GM06990 (cell line): ENCODE data around the gene ANKS3.

Experiments
- DNase-seq: peaks from one replicate; pipeline ENCODE4 v3.0.0-alpha.2; 2011; ENCODE audit not compliant: insufficient read length; ENCODE audit errors: extremely low read depth
- H3K27me3 ChIP-seq: replicated peaks from 2 replicates; pipeline ENCODE4 v1.6.0; 2011; ENCODE audit warnings: low read length; ENCODE audit not compliant: control insufficient read depth, insufficient read depth
- H3K36me3 ChIP-seq: 2 replicates; pipeline ENCODE4 v1.5.1; 2011; ENCODE audit warnings: low read length; ENCODE audit not compliant: control insufficient read depth, insufficient read depth
- H3K4me3 ChIP-seq: replicated peaks from 2 replicates; pipeline ENCODE4 v1.5.1; 2011; ENCODE audit warnings: low read depth, mild to moderate bottlenecking, control low read depth, low read length
- TF ChIP-seq, protein P1 (sequence below): IDR thresholded peaks from 2 replicates; pipeline ENCODE4 v1.5.1; 2011; ENCODE audit warnings: low read length, control low read depth, mild to moderate bottlenecking, inconsistent platforms; ENCODE audit not compliant: insufficient read depth, poor library complexity, severe bottlenecking

ANKS3 gene

DNA sequence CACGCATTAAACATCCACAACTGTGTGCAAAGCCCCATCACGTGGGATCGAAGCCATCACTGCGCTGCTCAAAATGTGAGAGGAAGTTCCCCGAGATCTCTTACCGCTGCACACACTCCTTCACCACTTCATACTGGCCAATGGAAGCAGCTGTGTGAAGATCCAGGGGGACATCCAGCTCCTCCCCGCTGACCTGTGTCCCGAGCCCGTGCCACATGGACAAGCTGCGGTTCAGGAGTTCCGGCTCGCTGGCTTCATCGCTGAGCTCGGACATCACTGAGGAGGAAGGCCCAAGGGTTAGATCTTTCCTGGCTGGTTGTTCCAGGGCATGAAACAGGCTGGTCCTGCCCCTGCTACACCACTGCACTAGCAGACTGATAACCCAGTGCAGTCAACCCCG, 4.2 kb downstream of the ANKS3 start:
- TF ChIP-seq, protein P1, sequence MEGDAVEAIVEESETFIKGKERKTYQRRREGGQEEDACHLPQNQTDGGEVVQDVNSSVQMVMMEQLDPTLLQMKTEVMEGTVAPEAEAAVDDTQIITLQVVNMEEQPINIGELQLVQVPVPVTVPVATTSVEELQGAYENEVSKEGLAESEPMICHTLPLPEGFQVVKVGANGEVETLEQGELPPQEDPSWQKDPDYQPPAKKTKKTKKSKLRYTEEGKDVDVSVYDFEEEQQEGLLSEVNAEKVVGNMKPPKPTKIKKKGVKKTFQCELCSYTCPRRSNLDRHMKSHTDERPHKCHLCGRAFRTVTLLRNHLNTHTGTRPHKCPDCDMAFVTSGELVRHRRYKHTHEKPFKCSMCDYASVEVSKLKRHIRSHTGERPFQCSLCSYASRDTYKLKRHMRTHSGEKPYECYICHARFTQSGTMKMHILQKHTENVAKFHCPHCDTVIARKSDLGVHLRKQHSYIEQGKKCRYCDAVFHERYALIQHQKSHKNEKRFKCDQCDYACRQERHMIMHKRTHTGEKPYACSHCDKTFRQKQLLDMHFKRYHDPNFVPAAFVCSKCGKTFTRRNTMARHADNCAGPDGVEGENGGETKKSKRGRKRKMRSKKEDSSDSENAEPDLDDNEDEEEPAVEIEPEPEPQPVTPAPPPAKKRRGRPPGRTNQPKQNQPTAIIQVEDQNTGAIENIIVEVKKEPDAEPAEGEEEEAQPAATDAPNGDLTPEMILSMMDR = no peak
- Histone ChIP-seq H3K36me3 (peaks cover 8% of the 10 kb centered on the region), H3K27me3 (no peaks in the 10 kb centered on the region), H3K4me3 (no peak overlapping the region)
- DNase-seq = no peak

- Histone ChIP-seq H3K4me3 (no peak overlapping the region), H3K36me3 (peaks cover 8% of the 10 kb centered on the region), H3K27me3 (no peaks in the 10 kb centered on the region)
- no peak for DNase-seq
- TF ChIP-seq, protein P1 = no peak
Observed at GRCh38 chr16:4728676-4729075, 5.4 kb downstream of the ANKS3 start.

DNA sequence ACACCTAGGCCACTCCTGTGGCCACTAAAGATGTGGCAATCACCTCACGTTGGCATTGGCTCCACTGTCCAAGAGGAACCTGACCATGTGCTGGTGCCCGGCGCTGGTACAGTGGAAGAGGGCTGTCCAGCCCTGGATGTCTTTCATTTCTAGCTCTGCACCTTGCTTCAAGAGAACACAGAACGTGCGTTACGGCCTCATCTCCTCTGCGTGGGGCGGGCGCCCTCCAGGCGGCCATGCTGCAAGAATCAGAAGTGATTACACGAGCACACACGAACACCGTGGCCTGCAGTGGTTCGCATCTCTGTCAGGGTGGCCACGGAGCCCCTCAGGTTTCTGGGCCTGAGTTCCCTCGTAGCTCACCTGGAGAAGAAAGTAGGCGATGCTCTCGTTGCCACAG, 7.5 kb downstream of the ANKS3 start:
- H3K27me3 ChIP-seq = no peaks in the 10 kb centered on the region
- TF ChIP-seq, protein P1 = no peak
- no peak overlapping the region for H3K4me3 ChIP-seq
- H3K36me3 ChIP-seq = peaks cover 8% of the 10 kb centered on the region
- no peak for DNase-seq

DNA sequence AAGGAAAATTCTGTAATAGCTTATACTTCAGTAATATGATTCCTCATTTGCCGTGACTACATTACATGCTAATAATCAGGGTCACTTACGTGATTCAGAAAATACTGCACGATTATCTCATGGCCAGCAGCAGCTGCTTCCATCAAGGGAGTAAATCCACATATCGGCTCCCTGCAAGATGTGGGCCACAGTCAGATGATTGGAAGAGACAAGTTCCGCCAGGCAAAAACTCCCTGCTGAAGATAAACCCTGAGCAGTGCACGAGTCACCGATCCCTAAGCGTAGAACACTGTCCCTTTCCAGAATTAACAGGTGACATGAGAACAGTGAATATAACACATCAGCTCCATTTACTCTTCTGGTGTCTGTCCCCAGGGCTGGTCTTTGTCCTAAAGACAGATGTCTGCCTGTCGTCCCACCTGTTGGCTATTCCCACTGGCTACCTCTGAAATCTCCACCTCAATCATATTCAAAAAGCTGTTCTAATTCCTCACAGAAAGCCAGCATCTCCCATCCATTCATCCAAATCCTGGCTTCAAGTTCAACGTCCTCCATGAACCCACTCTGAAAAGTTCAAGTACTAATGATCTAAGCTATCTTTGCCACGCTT, 9.3 kb downstream of the ANKS3 start:
- Histone ChIP-seq H3K36me3 (peaks cover 7% of the 10 kb centered on the region), H3K27me3 (no peaks in the 10 kb centered on the region), H3K4me3 (no peak overlapping the region)
- DNase-seq = no peak
- TF ChIP-seq, protein P1 = no peak

DNA sequence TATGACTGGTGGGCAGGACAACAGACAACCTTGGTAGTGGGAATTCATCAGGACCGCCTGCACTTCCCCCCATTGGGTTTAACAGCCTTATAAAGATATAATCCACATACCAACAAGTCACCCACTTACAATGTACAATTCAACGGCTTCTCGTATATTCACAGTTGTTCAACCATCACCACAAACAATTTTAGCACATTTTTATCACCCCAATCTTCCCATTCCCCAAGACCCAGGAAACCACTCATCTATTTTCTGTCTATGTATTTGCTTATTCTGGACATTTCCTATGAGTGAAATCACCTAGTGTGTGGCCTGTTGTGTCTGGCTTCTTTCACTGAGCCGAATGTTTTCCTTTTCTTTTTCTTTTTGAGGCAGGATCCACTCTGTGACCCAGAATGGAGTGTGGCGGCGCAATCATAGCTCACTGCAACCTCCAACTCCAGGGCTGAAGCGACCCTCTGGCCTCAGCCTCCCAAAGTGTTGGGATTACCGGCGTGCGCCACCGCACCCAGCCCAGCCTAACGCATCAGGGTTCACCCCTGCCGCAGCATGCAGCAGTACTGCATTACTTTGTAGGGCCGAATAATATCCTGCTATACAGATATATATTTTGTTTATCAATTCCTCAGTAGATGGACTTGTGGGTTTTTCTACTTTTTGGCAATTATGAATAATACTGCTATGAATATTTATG, 10.9 kb downstream of the ANKS3 start:
- no peaks in the 10 kb centered on the region for H3K27me3 ChIP-seq
- no peak overlapping the region for H3K4me3 ChIP-seq
- DNase-seq = no peak
- TF ChIP-seq, protein P1 = no peak
- H3K36me3 ChIP-seq = peaks cover 6% of the 10 kb centered on the region

DNA sequence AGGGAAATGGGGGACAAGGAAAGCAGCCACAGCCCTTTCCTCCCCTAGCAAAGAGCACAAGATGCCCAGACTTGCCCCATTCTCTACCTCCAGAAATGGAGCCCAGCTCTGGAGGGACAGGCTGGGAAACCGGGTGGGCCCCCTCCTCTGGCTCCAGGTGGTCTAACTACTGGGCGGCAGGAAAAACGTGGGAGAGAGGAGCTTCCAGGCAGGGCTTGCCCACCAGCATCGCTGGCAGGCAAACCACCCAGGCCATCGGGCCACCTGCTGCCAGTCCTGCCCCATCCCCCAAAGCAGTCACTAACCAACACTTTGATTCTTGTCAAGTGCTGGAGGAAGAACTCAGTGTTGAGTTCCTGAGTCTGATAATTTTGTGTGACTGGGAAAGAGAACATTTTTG, 15.6 kb downstream of the ANKS3 start:
- no peak overlapping the region for H3K4me3 ChIP-seq

More for the DNA sequence above, 15.6 kb downstream of the ANKS3 start:
- no peak for DNase-seq
- H3K27me3 ChIP-seq = no peaks in the 10 kb centered on the region
- TF ChIP-seq, protein P1 = no peak
- peaks cover 5% of the 10 kb centered on the region for H3K36me3 ChIP-seq
